GM19463 (cell line): ENCODE measurements around the gene COPB2.
"Not testable (repeated sequence)": the region's sequence is repeated elsewhere in the genome, so short reads cannot be mapped to it uniquely, and the experiment has no call there.

Experiments used
- ATAC-seq: cut with Tn5 transposase; IDR thresholded peaks from one replicate; pipeline ENCODE4 v1.9.1; 2021; ENCODE audit warnings: mild to moderate bottlenecking, moderate library complexity; ENCODE audit not compliant: unreplicated experiment

COPB2 gene

DNA sequence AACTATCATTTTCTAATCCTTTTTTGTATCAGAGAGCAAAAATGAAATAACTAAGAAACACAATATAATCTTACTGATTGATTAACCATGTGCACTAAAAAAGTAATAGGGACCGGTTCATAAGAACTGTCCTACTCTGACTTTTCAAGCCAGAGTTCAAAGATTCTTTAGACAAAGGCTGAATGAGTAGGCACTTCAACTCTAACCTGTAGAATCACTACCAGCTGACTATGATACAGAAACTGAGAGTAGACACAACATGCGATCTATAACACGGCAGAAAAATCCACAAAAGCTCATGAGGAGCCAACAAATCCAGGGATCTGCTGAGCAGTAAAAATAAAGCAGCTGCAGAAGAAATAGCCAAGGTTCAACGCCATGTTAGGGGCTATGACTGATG lies 8.9 kb downstream of the COPB2 start:
- ATAC-seq = no peak

GRCh38 chr3:139378587-139379241 lies 10.7 kb downstream of the COPB2 start:
- no peak for ATAC-seq

- ATAC-seq = no peak
These were observed 12.1 kb downstream of the COPB2 start for GRCh38 chr3:139377378-139377777.

- ATAC-seq = no peak
These were observed 15.3 kb downstream of the COPB2 start for GRCh38 chr3:139374099-139374498.

DNA sequence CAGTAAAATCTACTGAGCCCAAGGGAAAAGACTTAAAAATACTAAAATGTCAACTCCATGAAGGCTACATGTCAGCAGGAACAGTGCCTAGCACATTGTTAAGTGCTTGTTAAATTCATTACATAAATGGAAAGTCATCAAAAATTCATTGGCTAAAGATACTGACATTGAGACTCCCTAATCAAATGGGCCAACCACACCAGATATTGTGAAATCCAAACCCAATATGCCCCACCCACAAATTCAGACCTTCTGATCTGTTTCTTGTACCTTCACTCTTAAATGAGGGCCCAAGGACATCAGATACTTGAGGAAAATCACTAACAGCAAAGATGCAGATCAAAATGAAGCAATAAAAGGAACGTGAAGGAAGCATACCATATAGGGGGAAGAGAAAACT lies 24.9 kb downstream of the COPB2 start:
- ATAC-seq = no peak

DNA sequence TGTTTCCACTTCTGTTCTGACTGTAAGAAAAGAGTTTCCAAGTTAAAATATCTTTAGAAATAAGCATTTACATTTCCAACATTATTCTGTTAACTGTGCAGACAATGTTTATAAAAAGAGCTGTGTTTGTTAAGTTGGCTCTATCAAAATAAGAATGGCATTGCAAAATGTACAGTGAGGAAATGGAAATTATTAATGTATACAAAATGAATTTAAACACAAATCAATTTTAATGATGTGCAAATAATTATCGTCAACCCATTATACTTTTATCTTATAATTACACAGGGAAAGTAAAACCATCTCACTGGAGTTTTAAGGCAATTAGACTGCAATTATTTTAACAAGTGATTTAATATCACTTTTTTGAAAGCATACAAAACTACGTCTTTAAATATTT lies 28.2 kb downstream of the COPB2 start:
- no peak for ATAC-seq

DNA sequence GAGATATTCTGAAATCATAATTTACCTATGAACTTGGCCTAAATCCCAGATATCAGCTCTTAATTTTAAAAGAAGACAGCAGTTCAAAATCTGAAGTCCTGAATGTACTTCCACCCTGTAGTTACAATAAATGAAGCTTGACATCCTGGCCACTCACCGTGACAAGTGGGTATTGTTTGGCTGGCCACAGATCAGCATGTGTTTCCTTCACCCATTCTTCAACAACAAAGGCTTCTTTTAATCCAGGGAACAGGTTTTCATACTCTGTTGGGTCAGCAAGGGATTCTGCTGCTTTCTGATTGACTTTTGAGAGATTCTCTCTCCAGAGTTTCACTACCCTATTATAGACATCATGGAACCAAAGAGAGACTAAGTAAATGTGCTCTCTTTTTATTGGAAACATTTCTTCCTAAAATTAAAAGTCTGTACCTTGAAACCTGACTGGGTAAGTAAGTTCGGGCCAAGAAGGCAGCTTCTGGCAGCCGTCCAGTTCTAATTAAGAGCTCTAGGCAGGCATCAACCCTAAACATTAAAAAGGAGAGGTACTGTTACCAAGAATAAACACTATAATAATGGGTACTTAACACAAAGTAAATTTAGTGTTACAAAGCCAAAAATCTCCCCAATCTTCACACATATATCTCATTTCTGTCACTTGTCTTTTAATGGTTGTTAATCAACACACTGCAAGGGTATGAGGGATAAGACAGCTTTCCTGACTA lies 30.4 kb downstream of the COPB2 start:
- no peak for ATAC-seq

DNA sequence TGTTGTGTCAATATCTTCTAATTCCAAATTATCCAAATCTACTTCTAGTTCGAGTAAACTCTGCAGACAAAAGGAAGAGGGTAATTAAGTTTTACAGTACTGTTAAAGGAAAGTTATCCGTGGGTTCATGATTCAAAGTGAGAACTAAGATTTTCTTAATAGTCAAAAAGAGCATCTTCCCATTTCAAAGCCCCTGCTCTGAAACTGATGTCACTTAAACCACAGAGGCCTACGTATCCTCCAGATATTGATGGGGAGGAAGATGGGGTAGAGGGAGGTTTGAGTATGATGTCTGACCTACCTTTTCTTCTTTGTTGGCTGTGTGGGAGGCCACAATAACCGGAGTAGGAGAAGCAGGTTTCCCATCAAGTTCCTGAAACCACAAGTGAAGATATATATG lies 31.5 kb downstream of the COPB2 start:
- no peak for ATAC-seq

- ATAC-seq = no peak
These were observed 33.6 kb downstream of the COPB2 start for GRCh38 chr3:139355891-139356290.

- ATAC-seq = no peak
These were observed 34.0 kb downstream of the COPB2 start for GRCh38 chr3:139355476-139355875.

DNA sequence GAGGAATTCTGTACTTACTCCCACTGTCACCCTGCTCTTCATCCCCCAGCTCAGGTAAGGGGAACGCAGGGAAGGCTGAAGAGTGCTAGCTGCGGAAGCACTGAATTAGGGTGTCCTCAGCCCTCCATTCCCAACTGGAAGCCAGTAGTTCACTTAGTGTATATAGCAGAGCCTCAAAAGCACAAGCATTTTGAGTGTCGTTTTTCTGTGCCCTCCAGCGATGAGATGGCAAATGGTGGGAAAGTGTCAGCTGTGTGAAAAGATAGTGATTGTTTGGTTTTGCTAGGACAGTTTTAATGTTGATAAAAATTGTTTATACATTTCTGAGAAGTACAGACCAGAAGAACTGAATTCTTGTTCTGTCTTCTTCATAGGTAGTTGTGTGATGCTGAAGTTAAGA lies 34.8 kb downstream of the COPB2 start:
- no peak for ATAC-seq

GRCh38 chr3:139353920-139354556 lies 35.4 kb downstream of the COPB2 start:
- no peak for ATAC-seq

DNA sequence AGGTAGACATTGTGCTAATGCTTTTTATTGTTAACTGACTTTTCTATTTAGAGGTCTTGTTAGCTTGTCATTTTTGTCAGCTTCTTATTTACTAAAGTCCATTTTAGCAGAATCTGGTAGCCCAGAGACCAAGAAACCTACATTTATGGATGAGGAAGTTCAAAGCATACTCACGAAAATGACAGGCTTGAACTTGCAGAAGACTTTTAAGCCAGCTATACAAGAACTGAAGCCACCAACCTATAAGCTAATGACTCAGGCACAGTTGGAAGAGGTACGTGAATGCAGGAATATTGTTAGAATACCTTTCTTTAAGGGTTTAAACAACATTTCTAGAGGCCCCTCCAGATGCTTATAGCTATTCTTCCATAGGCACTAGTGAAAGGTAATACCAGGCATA lies 42.7 kb downstream of the COPB2 start:
- no peak for ATAC-seq

GRCh38 chr3:139343895-139344856 lies 45.3 kb downstream of the COPB2 start, which contains the start of gene MRPS22:
MRPS22 (plus strand) TSS chr3:139344020; CDS start chr3:139344027, 7 bp downstream.
- ATAC-seq = peak; percentile 97

GRCh38 chr3:139342054-139342453 lies 47.4 kb downstream of the COPB2 start:
- ATAC-seq = no peak

DNA sequence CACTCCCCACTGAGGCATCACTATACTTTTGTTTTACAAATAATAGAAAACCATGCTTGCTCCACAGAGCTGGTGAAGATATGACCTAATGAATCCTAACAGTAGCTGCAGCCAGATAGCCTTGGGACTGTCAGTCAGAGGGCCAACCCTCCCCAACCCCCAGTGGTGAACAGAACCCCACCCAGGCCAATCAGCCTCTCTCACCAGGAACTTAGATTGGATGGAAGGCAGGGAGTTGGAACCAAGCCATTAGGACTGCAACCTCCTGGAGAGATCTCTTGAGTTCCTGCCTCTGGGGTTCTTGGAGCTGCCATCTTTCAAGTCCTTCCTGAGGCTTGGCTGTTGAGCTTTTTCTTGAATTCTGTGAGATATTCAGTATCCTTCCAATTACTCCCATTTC lies 48.7 kb downstream of the COPB2 start:
- ATAC-seq = no peak

- no peak for ATAC-seq
These were observed 50.1 kb downstream of the COPB2 start for GRCh38 chr3:139339219-139339906.

- no peak for ATAC-seq
These were observed 51.0 kb downstream of the COPB2 start for GRCh38 chr3:139338405-139338804.

DNA sequence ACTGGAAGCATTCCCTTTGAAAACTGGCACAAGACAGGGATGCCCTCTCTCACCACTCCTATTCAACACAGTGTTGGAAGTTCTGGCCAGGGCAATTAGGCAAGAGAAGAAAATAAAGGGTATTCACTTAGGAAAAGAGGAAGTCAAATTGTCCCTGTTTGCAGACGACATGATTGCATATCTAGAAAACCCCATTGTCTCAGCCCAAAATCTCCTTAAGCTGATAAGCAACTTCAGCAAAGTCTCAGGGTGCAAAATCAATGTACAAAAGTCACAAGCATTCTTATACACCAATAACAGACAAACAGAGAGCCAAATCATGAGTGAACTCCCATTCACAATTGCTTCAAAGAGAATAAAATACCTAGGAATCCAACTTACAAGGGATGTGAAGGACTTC lies 54.8 kb downstream of the COPB2 start:
- ATAC-seq = not testable (repeated sequence)

DNA sequence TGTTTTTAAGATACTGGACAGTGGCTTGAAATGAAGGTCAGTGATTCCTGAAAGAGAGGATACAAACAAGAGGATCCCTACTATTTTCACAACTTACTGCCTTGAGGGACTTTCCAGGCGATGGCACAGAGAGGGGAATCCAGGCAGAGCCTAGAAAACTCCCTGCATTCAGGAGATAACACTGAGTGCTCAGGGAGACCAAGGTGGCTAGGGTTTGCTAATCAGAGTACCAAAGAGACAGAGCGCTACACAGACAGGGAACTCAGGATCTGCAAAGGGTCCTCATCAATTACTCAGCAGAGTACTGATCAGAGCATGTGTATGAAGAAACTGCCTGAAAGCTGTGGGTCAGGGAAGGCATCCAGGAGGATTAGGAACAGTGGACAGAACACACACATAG lies 57.4 kb downstream of the COPB2 start:
- no peak for ATAC-seq
